NT2/D1 (cell line): ENCODE measurements around the gene EPB41L5.
"Not testable (repeated sequence)": the region's sequence is repeated elsewhere in the genome, so short reads cannot be mapped to it uniquely, and the experiment has no call there.

Experiments used
- DNase-seq: peaks from one replicate; pipeline ENCODE4 v3.0.0-alpha.2; 2011; ENCODE audit warnings: low read depth, low spot score
- H3K27me3 ChIP-seq: 2 replicates; pipeline ENCODE4 v1.6.0; 2011; ENCODE audit warnings: mild to moderate bottlenecking; ENCODE audit not compliant: insufficient read length, insufficient read depth
- H3K36me3 ChIP-seq: 2 replicates; pipeline ENCODE4 v1.6.1; 2011; ENCODE audit warnings: mild to moderate bottlenecking, low read length, mixed read lengths; ENCODE audit not compliant: insufficient read depth, insufficient read length
- H3K4me1 ChIP-seq: 2 replicates; pipeline ENCODE4 v1.5.1; 2011; ENCODE audit not compliant: insufficient read depth, insufficient read length
- H3K4me3 ChIP-seq: 2 replicates; pipeline ENCODE4 v1.5.1; 2011; ENCODE audit warnings: low read depth; ENCODE audit not compliant: insufficient read length
- H3K9ac ChIP-seq: 2 replicates; pipeline ENCODE4 v1.6.0; 2011; ENCODE audit warnings: low read depth; ENCODE audit not compliant: insufficient read length
- H3K9me3 ChIP-seq: 2 replicates; pipeline ENCODE4 v1.5.1; 2011; ENCODE audit warnings: mild to moderate bottlenecking, low read length; ENCODE audit not compliant: insufficient read depth
- SUZ12 ChIP-seq: IDR thresholded peaks from 2 replicates; pipeline ENCODE4 v1.6.1; 2011; ENCODE audit not compliant: insufficient read length, insufficient read depth; ENCODE audit errors: extremely low read depth
- YY1 ChIP-seq: IDR thresholded peaks from 2 replicates; pipeline ENCODE4 v1.6.1; 2011; ENCODE audit not compliant: insufficient read length, insufficient read depth
- ZNF274 ChIP-seq: IDR thresholded peaks from 2 replicates; pipeline ENCODE4 v1.6.1; 2011; ENCODE audit warnings: mild to moderate bottlenecking, low read depth, low read length

Gene EPB41L5

DNA sequence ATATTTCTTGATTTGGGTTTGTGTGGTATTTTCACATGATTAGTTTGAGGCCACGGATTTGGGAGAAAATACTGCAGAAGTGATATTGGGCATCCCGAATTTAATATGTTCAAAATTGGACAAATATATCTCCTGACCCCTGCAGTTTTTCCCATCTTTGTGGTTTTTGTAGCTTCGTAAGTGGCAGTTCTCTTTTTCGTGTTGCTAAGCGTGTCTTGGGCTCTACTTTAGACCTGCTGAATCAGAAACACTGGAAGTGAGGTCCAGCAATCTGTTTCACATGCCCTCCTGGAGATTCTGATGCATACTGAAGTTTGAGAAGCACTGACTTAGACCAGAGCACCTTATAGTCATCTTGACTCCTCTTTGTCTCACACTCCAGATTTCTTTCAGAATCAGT is 98.3 kb downstream of the EPB41L5 start:
- TF ChIP-seq SUZ12 (no peak), YY1 (no peak), ZNF274 (no peak)
- Histone ChIP-seq H3K36me3 (no peaks in the 10 kb centered on the region), H3K4me1 (no peaks in the 10 kb centered on the region), H3K9ac (no peak overlapping the region), H3K4me3 (no peak overlapping the region), H3K9me3 (no peaks in the 10 kb centered on the region), H3K27me3 (no peaks in the 10 kb centered on the region)
- DNase-seq: no peak

DNA sequence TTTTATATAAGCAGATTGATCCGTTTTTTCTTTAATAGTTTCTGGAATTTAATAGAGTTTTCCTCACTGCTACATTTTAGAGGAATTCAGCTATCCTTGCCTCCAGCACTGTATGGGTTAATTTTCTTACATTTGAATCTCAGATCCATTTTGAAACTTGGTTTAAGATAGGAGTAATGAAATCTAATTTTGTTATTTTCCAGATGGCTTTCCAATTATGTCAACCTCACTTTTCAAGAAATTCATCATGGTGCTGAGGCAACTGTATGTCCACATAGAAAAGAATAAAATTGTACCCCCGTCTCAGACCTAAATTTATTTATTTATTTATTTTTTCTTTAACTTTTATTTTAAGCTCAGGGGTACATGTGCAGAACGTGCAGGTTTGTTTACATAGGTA is 105.1 kb downstream of the EPB41L5 start:
- no peak overlapping the region for H3K9ac ChIP-seq
- no peak for DNase-seq
- peaks cover 7% of the 10 kb centered on the region; the same call in 1 of the 2 replicates for H3K9me3 ChIP-seq
- H3K27me3 ChIP-seq: no peaks in the 10 kb centered on the region
- H3K36me3 ChIP-seq: no peaks in the 10 kb centered on the region
- H3K4me3 ChIP-seq: no peak overlapping the region
- TF ChIP-seq YY1: no peak
- no peak for TF ChIP-seq SUZ12
- no peak for TF ChIP-seq ZNF274
- H3K4me1 ChIP-seq: no peaks in the 10 kb centered on the region

- DNase-seq: no peak
- H3K4me3 ChIP-seq: no peak overlapping the region
- TF ChIP-seq SUZ12 (no peak), YY1 (no peak), ZNF274 (no peak)
- H3K36me3 ChIP-seq: no peaks in the 10 kb centered on the region
- no peak overlapping the region for H3K9ac ChIP-seq
- H3K27me3 ChIP-seq: no peaks in the 10 kb centered on the region
- H3K9me3 ChIP-seq: peaks cover 7% of the 10 kb centered on the region; the same call in 1 of the 2 replicates
- H3K4me1 ChIP-seq: no peaks in the 10 kb centered on the region
Measured at GRCh38 chr2:120118471-120118870, 105.6 kb downstream of the EPB41L5 start.

GRCh38 chr2:120121337-120121736 is 108.5 kb downstream of the EPB41L5 start:
- not testable (repeated sequence) for H3K27me3 ChIP-seq, H3K36me3 ChIP-seq, H3K4me1 ChIP-seq, DNase-seq, H3K9ac ChIP-seq, H3K9me3 ChIP-seq, H3K4me3 ChIP-seq

DNA sequence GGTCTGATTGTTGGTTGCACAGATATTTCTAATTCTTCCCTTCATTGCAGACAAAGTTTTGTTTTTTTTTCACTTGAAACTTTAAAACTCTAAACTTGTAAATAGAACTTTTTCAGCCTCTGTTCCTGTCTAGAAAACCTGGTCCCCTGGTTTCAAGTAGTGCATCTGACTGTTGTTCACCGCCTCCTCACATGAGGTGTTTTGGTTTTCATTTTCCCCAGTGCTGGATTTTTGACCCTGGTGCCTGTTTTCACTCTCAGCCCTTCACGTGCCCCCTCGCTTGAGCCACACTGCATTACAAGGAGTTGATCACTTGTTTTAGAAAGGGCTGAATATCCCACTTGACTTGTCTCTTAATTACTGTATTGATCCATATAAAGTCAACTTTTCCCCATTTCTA is 110.2 kb downstream of the EPB41L5 start:
- no peak for TF ChIP-seq ZNF274
- TF ChIP-seq YY1: no peak
- no peak for TF ChIP-seq SUZ12
- H3K4me3 ChIP-seq: no peak overlapping the region

GRCh38 chr2:120125195-120125594 is 112.3 kb downstream of the EPB41L5 start:
- Histone ChIP-seq H3K4me1 (no peaks in the 10 kb centered on the region), H3K27me3 (no peaks in the 10 kb centered on the region), H3K4me3 (no peak overlapping the region), H3K9me3 (no peaks in the 10 kb centered on the region), H3K9ac (no peak overlapping the region), H3K36me3 (peaks cover 2% of the 10 kb centered on the region)
- TF ChIP-seq YY1: no peak
- no peak for DNase-seq

More for the DNA sequence above, 110.2 kb downstream of the EPB41L5 start:
- DNase-seq: no peak
- no peaks in the 10 kb centered on the region for H3K4me1 ChIP-seq
- H3K9ac ChIP-seq: no peak overlapping the region
- H3K9me3 ChIP-seq: peaks cover 7% of the 10 kb centered on the region; the same call in 1 of the 2 replicates
- no peaks in the 10 kb centered on the region for H3K27me3 ChIP-seq
- H3K36me3 ChIP-seq: peaks cover 2% of the 10 kb centered on the region

DNA sequence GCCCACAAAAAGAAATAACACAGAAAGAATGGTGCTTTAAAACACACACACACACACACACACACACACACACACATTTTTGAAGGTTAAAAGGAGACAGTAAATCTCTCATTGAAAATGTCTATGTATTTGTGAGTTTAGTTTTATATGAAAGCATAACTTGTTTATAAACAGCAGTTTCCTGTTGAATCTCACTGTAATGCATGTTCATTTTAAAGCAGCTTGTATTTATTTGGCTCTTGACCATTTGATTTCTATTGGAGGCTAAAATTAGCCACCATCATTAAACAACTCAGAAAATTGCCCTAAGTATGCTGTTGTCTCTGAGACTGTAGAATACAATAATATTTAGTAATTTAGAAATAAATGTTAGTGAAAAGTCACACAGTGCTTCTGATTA is 115.3 kb downstream of the EPB41L5 start:
- no peaks in the 10 kb centered on the region for H3K27me3 ChIP-seq
- H3K9ac ChIP-seq: no peak overlapping the region
- no peak for TF ChIP-seq ZNF274
- TF ChIP-seq SUZ12: no peak
- H3K9me3 ChIP-seq: no peaks in the 10 kb centered on the region
- DNase-seq: no peak
- no peak overlapping the region for H3K4me3 ChIP-seq
- H3K4me1 ChIP-seq: no peaks in the 10 kb centered on the region
- peaks cover 2% of the 10 kb centered on the region for H3K36me3 ChIP-seq

DNA sequence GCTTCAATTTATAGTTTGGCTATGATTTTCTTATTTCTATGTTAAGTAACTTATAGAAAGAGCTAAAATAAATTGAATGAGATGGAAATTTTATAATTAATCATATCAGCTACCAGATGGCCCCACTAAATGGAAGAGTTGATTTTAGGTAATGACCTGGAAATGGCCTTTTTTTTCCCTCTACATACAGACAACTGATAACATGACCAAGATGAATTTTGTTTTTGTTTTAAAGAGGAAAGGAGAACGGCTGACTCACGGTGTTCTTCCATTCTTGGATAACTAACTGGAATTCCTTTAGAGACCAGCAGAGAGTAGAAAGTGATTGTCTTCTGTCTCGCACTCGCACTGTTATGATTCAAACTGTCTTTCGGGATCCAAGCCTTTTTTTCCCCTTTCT is 119.3 kb downstream of the EPB41L5 start:
- TF ChIP-seq ZNF274: no peak
- TF ChIP-seq YY1: no peak
- no peak for TF ChIP-seq SUZ12
- peaks cover 2% of the 10 kb centered on the region for H3K36me3 ChIP-seq
- DNase-seq: no peak

More for the DNA sequence above, 119.3 kb downstream of the EPB41L5 start:
- Histone ChIP-seq H3K9ac (no peak overlapping the region), H3K9me3 (no peaks in the 10 kb centered on the region), H3K4me1 (peaks cover 6% of the 10 kb centered on the region), H3K4me3 (no peak overlapping the region), H3K27me3 (no peaks in the 10 kb centered on the region)
